ENCODE measurements around the gene FEN1. TPM values are rescaled to one million over a fixed set of nuclear protein-coding genes. Genes with fewer than 3 reads are reported as not detected.

Gene FEN1
- total and polyA plus RNA-seq, 2 of the 13 experiments (the other 11 are each of a cell fraction or from before 2014, with no cell fraction given) = 12.4 to 102 TPM

DNA sequence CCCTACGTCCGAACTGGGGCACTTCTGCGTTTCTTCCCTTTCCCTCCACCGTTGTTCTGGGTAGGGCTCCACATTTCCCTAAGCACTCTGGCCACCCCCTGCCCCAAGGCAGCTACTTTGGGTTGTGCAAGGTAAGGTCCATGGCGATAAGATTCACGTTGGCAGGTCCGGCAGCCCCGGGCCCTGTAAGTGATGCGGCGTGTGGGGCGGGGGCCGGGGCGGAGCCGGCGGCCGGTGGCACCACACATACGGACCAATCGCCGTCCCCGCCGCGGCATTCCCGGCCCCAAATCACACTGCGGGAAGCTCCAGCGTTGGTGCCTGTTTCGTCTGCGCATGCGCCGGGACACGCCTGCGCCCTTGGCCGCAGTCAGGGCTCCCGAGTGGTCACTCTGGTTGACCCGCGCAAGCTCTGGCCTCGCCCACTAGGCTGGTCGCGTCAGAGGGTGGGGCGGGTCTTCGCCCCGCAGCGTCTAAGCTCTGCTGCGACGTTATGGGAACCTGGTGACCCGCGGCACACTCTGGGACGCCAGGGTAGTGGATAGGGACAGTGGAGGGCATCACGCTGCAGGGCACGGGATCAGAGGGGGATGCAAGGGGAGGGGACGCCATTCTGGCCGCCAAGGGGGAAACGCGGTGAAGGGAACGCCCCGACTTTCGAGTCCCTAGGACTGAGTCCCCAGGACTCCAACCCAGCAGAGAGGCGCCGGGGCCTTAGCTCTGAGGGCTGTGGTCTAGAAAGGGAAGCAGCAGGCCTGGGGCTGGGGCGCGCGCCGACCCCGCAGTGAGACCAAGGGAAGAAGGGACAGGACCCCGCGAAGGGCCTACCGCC, 22.5 kb downstream of the FEN1 start (continued):
- TF ChIP-seq, protein P1, sequence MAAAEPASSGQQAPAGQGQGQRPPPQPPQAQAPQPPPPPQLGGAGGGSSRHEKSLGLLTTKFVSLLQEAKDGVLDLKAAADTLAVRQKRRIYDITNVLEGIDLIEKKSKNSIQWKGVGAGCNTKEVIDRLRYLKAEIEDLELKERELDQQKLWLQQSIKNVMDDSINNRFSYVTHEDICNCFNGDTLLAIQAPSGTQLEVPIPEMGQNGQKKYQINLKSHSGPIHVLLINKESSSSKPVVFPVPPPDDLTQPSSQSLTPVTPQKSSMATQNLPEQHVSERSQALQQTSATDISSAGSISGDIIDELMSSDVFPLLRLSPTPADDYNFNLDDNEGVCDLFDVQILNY (CRISPR knock-in tag; conservative IDR thresholded peaks at IDR 0.05) = 0 out of 2 replicates have a peak, but pooled peaks have one; percentile 11
- TF ChIP-seq ZNF589 (CRISPR knock-in tag; conservative IDR thresholded peaks at IDR 0.05) = peak; percentile 71; the same call in 1 of the 2 replicates
- no peak for TF ChIP-seq PAF1 (CRISPR knock-in tag; IDR thresholded peaks at IDR 0.05)
- TF ChIP-seq, protein P2, sequence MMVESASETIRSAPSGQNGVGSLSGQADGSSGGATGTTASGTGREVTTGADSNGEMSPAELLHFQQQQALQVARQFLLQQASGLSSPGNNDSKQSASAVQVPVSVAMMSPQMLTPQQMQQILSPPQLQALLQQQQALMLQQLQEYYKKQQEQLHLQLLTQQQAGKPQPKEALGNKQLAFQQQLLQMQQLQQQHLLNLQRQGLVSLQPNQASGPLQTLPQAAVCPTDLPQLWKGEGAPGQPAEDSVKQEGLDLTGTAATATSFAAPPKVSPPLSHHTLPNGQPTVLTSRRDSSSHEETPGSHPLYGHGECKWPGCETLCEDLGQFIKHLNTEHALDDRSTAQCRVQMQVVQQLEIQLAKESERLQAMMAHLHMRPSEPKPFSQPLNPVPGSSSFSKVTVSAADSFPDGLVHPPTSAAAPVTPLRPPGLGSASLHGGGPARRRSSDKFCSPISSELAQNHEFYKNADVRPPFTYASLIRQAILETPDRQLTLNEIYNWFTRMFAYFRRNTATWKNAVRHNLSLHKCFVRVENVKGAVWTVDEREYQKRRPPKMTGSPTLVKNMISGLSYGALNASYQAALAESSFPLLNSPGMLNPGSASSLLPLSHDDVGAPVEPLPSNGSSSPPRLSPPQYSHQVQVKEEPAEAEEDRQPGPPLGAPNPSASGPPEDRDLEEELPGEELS (CRISPR knock-in tag; IDR thresholded peaks at IDR 0.05) = no peak; the same call in 1 of the 2 replicates
- TF ChIP-seq ZMAT3 (CRISPR knock-in tag; conservative IDR thresholded peaks at IDR 0.05) = peak; percentile 13; the same call in 1 of the 2 replicates
- TF ChIP-seq ZNF343 (CRISPR knock-in tag; IDR thresholded peaks at IDR 0.05) = 0 out of 2 replicates have a peak, but pooled peaks have one; percentile 20
- no peak; the same call in 1 of the 2 replicates for TF ChIP-seq DNMT3B (CRISPR knock-in tag; conservative IDR thresholded peaks at IDR 0.05)
- TF ChIP-seq, protein P3, sequence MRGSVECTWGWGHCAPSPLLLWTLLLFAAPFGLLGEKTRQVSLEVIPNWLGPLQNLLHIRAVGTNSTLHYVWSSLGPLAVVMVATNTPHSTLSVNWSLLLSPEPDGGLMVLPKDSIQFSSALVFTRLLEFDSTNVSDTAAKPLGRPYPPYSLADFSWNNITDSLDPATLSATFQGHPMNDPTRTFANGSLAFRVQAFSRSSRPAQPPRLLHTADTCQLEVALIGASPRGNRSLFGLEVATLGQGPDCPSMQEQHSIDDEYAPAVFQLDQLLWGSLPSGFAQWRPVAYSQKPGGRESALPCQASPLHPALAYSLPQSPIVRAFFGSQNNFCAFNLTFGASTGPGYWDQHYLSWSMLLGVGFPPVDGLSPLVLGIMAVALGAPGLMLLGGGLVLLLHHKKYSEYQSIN (CRISPR knock-in tag; IDR thresholded peaks at IDR 0.05; ENCODE audit: borderline replicate concordance) = no peak
- no peak for TF ChIP-seq SMYD3 (CRISPR knock-in tag; IDR thresholded peaks at IDR 0.05)
- peak in 1 of 2 experiments; percentile 86; a peak in 2 of 4 replicates for TF ChIP-seq POLR2A (IDR thresholded peaks at IDR 0.05; ENCODE audit: insufficient read depth in 1 of 2, low read depth in 2 of 2, low read length in 2 of 2)
- TF ChIP-seq, protein P4, sequence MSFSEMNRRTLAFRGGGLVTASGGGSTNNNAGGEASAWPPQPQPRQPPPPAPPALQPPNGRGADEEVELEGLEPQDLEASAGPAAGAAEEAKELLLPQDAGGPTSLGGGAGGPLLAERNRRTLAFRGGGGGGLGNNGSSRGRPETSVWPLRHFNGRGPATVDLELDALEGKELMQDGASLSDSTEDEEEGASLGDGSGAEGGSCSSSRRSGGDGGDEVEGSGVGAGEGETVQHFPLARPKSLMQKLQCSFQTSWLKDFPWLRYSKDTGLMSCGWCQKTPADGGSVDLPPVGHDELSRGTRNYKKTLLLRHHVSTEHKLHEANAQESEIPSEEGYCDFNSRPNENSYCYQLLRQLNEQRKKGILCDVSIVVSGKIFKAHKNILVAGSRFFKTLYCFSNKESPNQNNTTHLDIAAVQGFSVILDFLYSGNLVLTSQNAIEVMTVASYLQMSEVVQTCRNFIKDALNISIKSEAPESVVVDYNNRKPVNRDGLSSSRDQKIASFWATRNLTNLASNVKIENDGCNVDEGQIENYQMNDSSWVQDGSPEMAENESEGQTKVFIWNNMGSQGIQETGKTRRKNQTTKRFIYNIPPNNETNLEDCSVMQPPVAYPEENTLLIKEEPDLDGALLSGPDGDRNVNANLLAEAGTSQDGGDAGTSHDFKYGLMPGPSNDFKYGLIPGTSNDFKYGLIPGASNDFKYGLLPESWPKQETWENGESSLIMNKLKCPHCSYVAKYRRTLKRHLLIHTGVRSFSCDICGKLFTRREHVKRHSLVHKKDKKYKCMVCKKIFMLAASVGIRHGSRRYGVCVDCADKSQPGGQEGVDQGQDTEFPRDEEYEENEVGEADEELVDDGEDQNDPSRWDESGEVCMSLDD (CRISPR knock-in tag; IDR thresholded peaks at IDR 0.05; ENCODE audit: borderline replicate concordance) = no peak
- TF ChIP-seq AGO1 (IDR thresholded peaks at IDR 0.05; ENCODE audit: low read depth, low read length, poor library complexity, severe bottlenecking) = peak; percentile 95
- TF ChIP-seq JUNB (CRISPR knock-in tag; IDR thresholded peaks at IDR 0.05; ENCODE audit: borderline replicate concordance) = no peak
- TF ChIP-seq, protein P5, sequence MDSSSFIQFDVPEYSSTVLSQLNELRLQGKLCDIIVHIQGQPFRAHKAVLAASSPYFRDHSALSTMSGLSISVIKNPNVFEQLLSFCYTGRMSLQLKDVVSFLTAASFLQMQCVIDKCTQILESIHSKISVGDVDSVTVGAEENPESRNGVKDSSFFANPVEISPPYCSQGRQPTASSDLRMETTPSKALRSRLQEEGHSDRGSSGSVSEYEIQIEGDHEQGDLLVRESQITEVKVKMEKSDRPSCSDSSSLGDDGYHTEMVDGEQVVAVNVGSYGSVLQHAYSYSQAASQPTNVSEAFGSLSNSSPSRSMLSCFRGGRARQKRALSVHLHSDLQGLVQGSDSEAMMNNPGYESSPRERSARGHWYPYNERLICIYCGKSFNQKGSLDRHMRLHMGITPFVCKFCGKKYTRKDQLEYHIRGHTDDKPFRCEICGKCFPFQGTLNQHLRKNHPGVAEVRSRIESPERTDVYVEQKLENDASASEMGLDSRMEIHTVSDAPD (CRISPR knock-in tag; IDR thresholded peaks at IDR 0.05) = no peak
- TF ChIP-seq, protein P6, sequence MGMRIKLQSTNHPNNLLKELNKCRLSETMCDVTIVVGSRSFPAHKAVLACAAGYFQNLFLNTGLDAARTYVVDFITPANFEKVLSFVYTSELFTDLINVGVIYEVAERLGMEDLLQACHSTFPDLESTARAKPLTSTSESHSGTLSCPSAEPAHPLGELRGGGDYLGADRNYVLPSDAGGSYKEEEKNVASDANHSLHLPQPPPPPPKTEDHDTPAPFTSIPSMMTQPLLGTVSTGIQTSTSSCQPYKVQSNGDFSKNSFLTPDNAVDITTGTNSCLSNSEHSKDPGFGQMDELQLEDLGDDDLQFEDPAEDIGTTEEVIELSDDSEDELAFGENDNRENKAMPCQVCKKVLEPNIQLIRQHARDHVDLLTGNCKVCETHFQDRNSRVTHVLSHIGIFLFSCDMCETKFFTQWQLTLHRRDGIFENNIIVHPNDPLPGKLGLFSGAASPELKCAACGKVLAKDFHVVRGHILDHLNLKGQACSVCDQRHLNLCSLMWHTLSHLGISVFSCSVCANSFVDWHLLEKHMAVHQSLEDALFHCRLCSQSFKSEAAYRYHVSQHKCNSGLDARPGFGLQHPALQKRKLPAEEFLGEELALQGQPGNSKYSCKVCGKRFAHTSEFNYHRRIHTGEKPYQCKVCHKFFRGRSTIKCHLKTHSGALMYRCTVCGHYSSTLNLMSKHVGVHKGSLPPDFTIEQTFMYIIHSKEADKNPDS (CRISPR knock-in tag; IDR thresholded peaks at IDR 0.05) = no peak; the same call in 1 of the 2 replicates
- TF ChIP-seq, protein P7, sequence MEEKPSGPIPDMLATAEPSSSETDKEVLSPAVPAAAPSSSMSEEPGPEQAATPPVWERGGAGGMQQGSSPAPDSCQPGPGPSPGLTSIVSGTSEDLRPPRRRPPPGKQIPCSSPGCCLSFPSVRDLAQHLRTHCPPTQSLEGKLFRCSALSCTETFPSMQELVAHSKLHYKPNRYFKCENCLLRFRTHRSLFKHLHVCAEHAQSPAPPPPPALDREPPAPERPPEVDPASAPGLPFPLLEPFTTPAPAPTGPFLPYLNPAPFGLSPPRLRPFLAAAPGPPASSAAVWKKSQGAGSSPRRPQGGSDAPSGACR (CRISPR knock-in tag; IDR thresholded peaks at IDR 0.05) = peak; percentile 89
